Measurements from ENCODE around the gene AMBRA1.

DNA sequence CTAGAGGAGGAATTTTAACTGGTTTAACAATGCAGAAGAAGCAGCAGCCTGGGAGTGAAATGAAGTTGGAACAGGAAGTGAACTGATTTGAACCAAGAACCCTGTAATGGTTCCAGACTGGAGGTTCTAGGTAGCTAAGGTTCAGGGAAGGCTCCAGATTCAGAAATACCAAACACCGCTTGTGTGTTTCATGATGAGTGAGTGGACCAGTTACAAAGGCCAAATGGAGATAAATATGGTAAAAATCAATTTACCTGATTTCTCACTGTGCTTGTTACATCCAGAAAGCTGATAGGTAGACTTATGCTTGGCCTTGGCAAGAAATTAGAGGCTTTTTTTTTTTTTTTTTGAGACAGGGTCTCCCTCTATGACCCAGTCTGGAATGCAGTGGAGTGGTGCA, 36.4 kb upstream of the AMBRA1 start:
- TF ChIP-seq, protein P1, sequence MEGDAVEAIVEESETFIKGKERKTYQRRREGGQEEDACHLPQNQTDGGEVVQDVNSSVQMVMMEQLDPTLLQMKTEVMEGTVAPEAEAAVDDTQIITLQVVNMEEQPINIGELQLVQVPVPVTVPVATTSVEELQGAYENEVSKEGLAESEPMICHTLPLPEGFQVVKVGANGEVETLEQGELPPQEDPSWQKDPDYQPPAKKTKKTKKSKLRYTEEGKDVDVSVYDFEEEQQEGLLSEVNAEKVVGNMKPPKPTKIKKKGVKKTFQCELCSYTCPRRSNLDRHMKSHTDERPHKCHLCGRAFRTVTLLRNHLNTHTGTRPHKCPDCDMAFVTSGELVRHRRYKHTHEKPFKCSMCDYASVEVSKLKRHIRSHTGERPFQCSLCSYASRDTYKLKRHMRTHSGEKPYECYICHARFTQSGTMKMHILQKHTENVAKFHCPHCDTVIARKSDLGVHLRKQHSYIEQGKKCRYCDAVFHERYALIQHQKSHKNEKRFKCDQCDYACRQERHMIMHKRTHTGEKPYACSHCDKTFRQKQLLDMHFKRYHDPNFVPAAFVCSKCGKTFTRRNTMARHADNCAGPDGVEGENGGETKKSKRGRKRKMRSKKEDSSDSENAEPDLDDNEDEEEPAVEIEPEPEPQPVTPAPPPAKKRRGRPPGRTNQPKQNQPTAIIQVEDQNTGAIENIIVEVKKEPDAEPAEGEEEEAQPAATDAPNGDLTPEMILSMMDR (IDR thresholded peaks at IDR 0.05; ENCODE audit: poor library complexity, severe bottlenecking), result no peak
- TF ChIP-seq MXI1 (conservative IDR thresholded peaks at IDR 0.05; ENCODE audit: poor library complexity, severe bottlenecking), result no peak
- no peak for TF ChIP-seq SMC3 (conservative IDR thresholded peaks at IDR 0.05; ENCODE audit: poor library complexity)
- no peak for TF ChIP-seq EZH2 (IDR thresholded peaks at IDR 0.05; ENCODE audit: borderline replicate concordance, insufficient read depth, low read length, poor library complexity, severe bottlenecking)
- TF ChIP-seq TAF1 (IDR thresholded peaks at IDR 0.05; ENCODE audit: low read depth), result no peak
- no peak for TF ChIP-seq POLR2AphosphoS5 (IDR thresholded peaks at IDR 0.05)
- TF ChIP-seq RAD21 (conservative IDR thresholded peaks at IDR 0.05), result no peak
- TF ChIP-seq, protein P2, sequence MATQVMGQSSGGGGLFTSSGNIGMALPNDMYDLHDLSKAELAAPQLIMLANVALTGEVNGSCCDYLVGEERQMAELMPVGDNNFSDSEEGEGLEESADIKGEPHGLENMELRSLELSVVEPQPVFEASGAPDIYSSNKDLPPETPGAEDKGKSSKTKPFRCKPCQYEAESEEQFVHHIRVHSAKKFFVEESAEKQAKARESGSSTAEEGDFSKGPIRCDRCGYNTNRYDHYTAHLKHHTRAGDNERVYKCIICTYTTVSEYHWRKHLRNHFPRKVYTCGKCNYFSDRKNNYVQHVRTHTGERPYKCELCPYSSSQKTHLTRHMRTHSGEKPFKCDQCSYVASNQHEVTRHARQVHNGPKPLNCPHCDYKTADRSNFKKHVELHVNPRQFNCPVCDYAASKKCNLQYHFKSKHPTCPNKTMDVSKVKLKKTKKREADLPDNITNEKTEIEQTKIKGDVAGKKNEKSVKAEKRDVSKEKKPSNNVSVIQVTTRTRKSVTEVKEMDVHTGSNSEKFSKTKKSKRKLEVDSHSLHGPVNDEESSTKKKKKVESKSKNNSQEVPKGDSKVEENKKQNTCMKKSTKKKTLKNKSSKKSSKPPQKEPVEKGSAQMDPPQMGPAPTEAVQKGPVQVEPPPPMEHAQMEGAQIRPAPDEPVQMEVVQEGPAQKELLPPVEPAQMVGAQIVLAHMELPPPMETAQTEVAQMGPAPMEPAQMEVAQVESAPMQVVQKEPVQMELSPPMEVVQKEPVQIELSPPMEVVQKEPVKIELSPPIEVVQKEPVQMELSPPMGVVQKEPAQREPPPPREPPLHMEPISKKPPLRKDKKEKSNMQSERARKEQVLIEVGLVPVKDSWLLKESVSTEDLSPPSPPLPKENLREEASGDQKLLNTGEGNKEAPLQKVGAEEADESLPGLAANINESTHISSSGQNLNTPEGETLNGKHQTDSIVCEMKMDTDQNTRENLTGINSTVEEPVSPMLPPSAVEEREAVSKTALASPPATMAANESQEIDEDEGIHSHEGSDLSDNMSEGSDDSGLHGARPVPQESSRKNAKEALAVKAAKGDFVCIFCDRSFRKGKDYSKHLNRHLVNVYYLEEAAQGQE (IDR thresholded peaks at IDR 0.05; ENCODE audit: borderline replicate concordance), result no peak

Measured in neural cell (in vitro differentiated cells).